GM19397 (cell line): ENCODE measurements around the gene KRTAP5-10.
"Not testable (repeated sequence)": the region's sequence is repeated elsewhere in the genome, so short reads cannot be mapped to it uniquely, and the experiment has no call there.

Experiments used
- ATAC-seq: cut with Tn5 transposase; IDR thresholded peaks from one replicate; pipeline ENCODE4 v1.9.1; 2021; ENCODE audit warnings: mild to moderate bottlenecking, moderate library complexity; ENCODE audit not compliant: unreplicated experiment

Gene KRTAP5-10

GRCh38 chr11:71571101-71571850 is 5.9 kb downstream of the KRTAP5-10 start:
- ATAC-seq = not testable (repeated sequence)

- ATAC-seq = no peak
Observed at GRCh38 chr11:71572811-71573210, 7.4 kb downstream of the KRTAP5-10 start.

GRCh38 chr11:71574418-71574817 is 9.1 kb downstream of the KRTAP5-10 start:
- ATAC-seq = no peak

- ATAC-seq = no peak
Observed at GRCh38 chr11:71575723-71576424, 10.5 kb downstream of the KRTAP5-10 start.

GRCh38 chr11:71576688-71577465 is 11.5 kb downstream of the KRTAP5-10 start:
- ATAC-seq = not testable (repeated sequence)

GRCh38 chr11:71577469-71578004 is 12.2 kb downstream of the KRTAP5-10 start:
- ATAC-seq = no peak

GRCh38 chr11:71579513-71579912 is 14.2 kb downstream of the KRTAP5-10 start:
- not testable (repeated sequence) for ATAC-seq

GRCh38 chr11:71580057-71581003 is 15.0 kb downstream of the KRTAP5-10 start:
- no peak for ATAC-seq

GRCh38 chr11:71581826-71582225 is 16.5 kb downstream of the KRTAP5-10 start:
- ATAC-seq = no peak

GRCh38 chr11:71582309-71582895 is 17.0 kb downstream of the KRTAP5-10 start, which contains the start of gene KRTAP5-11:
Gene KRTAP5-11, minus strand, starts transcription at chr11:71582875. Its CDS starts 38 bp downstream, at chr11:71582837.
- no peak for ATAC-seq

- ATAC-seq = not testable (repeated sequence)
Observed at GRCh38 chr11:71582969-71583368, 17.6 kb downstream of the KRTAP5-10 start.

GRCh38 chr11:71585673-71586072 is 20.3 kb downstream of the KRTAP5-10 start:
- not testable (repeated sequence) for ATAC-seq

- not testable (repeated sequence) for ATAC-seq
Observed at GRCh38 chr11:71588314-71588713, 23.0 kb downstream of the KRTAP5-10 start.

- ATAC-seq = not testable (repeated sequence)
Observed at GRCh38 chr11:71588822-71589545, 23.6 kb downstream of the KRTAP5-10 start.

GRCh38 chr11:71589546-71589920 is 24.2 kb downstream of the KRTAP5-10 start:
- not testable (repeated sequence) for ATAC-seq

GRCh38 chr11:71603221-71603620 is 37.9 kb downstream of the KRTAP5-10 start:
- ATAC-seq = not testable (repeated sequence)

- not testable (repeated sequence) for ATAC-seq
Observed at GRCh38 chr11:71604798-71605488, 39.6 kb downstream of the KRTAP5-10 start.

- not testable (repeated sequence) for ATAC-seq
Observed at GRCh38 chr11:71606853-71607519, 41.6 kb downstream of the KRTAP5-10 start.
